CD8-positive, alpha-beta memory T cell (primary cell): Measurements from ENCODE around the gene SPATA31C1. TPM values are rescaled to one million over a fixed set of nuclear protein-coding genes. Genes with fewer than 3 reads are reported as not detected.

Experiments used
- CTCF ChIA-PET: fragments of 350-600 bp; sonication (Branson Sonifier 250); formaldehyde crosslinking; loops from one replicate; lab custom pipeline; 2021; ENCODE audit warnings: antibody characterized with exemption; lab: Charles Lee
- POLR2A ChIA-PET: fragments of 350-600 bp; sonication (Branson Sonifier 250); formaldehyde crosslinking; loops from one replicate; lab custom pipeline; 2021; ENCODE audit warnings: antibody characterized with exemption; lab: Charles Lee
- DNase-seq, 5 donors: peaks; one replicate each; pipeline versions ENCODE4 v3.0.0 to v3.0.0-alpha.2; 2020 to 2022; ENCODE audit warnings: mixed read lengths in 1 of 5
- H3K27ac ChIP-seq: one replicate; pipeline ENCODE4 v1.7.0; 2013; ENCODE audit warnings: low read depth, mild to moderate bottlenecking, low read length, moderate library complexity
- H3K27me3 ChIP-seq: 2 replicates; pipeline ENCODE4 v1.7.0; 2013; ENCODE audit warnings: low read length, mild to moderate bottlenecking; ENCODE audit not compliant: insufficient read depth, poor library complexity, severe bottlenecking
- H3K36me3 ChIP-seq: 2 replicates; pipeline ENCODE4 v1.7.0; 2013; ENCODE audit warnings: mild to moderate bottlenecking, low read length, moderate library complexity; ENCODE audit not compliant: insufficient read depth
- H3K4me1 ChIP-seq: 2 replicates; pipeline ENCODE4 v1.7.0; 2013; ENCODE audit warnings: mild to moderate bottlenecking, low read length, moderate library complexity; ENCODE audit not compliant: insufficient read depth
- H3K4me3 ChIP-seq: 2 replicates; pipeline ENCODE4 v1.7.0; 2013; ENCODE audit warnings: mild to moderate bottlenecking, low read length
- H3K9me3 ChIP-seq: 2 replicates; pipeline ENCODE4 v1.7.0; 2013; ENCODE audit warnings: mild to moderate bottlenecking, low read length
- H3K27ac Mint-ChIP-seq, 8 donors: one replicate each; pipeline ENCODE4 v1.8.0; 2020 to 2021; ENCODE audit warnings: mixed read lengths in 8 of 8, mild to moderate bottlenecking in 6 of 8, inconsistent platforms in 3 of 8, moderate library complexity in 3 of 8
- H3K27me3 Mint-ChIP-seq, 2 donors: one replicate each; pipeline ENCODE4 v1.8.0; 2020 to 2021; ENCODE audit warnings: mixed read lengths in 2 of 2, mild to moderate bottlenecking in 1 of 2, moderate library complexity in 1 of 2
- H3K36me3 Mint-ChIP-seq, 3 donors: one replicate each; pipeline ENCODE4 v1.8.0; 2020 to 2021; ENCODE audit warnings: mixed read lengths in 3 of 3, inconsistent platforms in 1 of 3, mild to moderate bottlenecking in 1 of 3
- H3K4me1 Mint-ChIP-seq, 3 donors: one replicate each; pipeline ENCODE4 v1.8.0; 2020 to 2021; ENCODE audit warnings: mixed read lengths in 3 of 3, inconsistent platforms in 1 of 3, mild to moderate bottlenecking in 1 of 3
- H3K4me3 Mint-ChIP-seq, 7 donors: one replicate each; pipeline ENCODE4 v1.8.0; 2020 to 2021; ENCODE audit warnings: mixed read lengths in 7 of 7, mild to moderate bottlenecking in 6 of 7, moderate library complexity in 4 of 7, inconsistent platforms in 2 of 7
- H3K9me3 Mint-ChIP-seq, 5 donors: one replicate each; pipeline ENCODE4 v1.8.0; 2020 to 2022; ENCODE audit warnings: mixed read lengths in 5 of 5, mild to moderate bottlenecking in 3 of 5, moderate library complexity in 2 of 5, inconsistent platforms in 1 of 5
- polyA plus RNA-seq: library from polyadenylated mRNA; unstranded; fragments of 300-500 nt; fragmentation: Illumina TruSeq; gene quantifications from one replicate; pipeline ENCODE4 v1.2.3, GENCODE V29; 2021
- total RNA-seq, 2 experiments: library from RNA; stranded (reverse); gene quantifications; one replicate each; pipeline ENCODE4 v1.2.3, GENCODE V29; 2021

The SPATA31C1 gene
- total and polyA plus RNA-seq, 3 experiments from 2014 or later: not detected

DNA sequence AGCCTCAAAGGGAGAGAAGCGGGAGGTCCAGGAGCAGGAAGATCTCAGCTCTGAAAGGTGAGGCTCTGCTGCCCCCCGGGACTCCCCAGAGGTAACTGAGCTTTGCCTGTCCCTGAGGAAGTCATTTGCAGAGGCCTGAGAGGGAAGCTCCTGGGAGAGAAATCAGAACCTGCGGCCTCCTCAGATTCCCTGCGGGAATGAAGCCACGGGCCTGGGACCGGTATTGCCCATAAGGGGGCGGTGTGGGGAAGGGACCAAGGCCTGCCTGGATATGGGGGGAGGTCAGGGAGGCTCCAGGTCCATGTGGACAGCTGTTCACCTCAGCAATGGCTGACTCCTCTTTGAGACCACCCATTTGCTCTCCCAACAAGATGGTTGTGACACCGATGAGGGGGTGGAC lies 33.8 kb upstream of the SPATA31C1 start:
- CTCF ChIA-PET: no interaction called here
- Histone ChIP-seq H3K4me1 (no peaks in the 10 kb centered on the region), H3K4me3 (no peak overlapping the region), H3K9me3 (no peaks in the 10 kb centered on the region), H3K27me3 (no peaks in the 10 kb centered on the region), H3K27ac (no peak overlapping the region), H3K36me3 (no peaks in the 10 kb centered on the region)
- Mint-ChIP-seq H3K27ac (no peak overlapping the region), H3K4me1 (no peaks in the 10 kb centered on the region), H3K36me3 (no peaks in the 10 kb centered on the region), H3K4me3 (no peak overlapping the region), H3K9me3 (no peaks in the 10 kb centered on the region), H3K27me3 (peaks cover 1 to 19% of the 10 kb centered on the region in 2 donors)
- DNase-seq: no peak
- POLR2A ChIA-PET: no interaction called here

DNA sequence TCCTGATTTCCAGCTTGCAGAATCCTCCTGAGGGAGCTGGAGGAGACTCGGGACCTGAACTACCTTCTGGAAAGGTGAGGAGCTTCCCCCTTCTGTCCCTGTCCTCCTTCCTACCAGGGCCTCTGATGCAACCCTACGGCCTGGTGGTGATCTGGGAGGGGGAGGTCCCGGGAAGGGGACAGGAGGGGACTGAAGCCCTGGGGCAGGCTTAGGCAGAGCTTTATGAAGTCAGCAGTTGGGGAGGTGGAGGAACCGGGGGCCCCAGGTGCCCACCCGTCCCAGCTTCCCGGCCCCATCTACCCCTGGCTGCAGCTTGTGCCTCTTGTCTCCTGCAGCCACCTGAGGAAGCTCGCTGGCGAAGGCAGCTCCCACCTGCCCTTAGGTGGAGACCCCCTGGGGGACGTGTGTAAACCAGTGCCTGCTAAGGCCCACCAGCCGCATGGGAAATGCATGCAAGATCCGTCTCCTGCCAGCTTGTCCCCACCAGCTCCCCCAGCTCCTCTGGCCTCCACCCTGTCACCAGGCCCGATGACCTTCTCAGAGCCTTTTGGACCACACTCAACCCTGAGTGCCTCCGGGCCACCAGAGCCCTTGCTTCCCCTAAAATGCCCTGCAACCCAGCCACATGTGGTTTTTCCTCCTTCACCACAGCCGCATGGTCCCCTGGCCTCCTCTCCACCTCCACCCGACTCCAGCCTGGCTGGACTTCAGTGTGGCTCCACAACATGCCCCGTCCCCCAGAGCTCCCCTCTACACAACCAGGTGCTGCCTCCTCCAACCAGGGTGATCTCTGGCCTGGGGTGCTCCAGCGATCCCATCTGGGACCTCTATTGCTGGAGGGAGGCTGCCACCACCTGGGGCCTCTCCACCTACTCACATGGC lies 32.9 kb upstream of the SPATA31C1 start:
- H3K27ac ChIP-seq: no peak overlapping the region
- H3K9me3 ChIP-seq: no peaks in the 10 kb centered on the region
- H3K27me3 ChIP-seq: no peaks in the 10 kb centered on the region
- Mint-ChIP-seq H3K36me3 (no peaks in the 10 kb centered on the region), H3K4me3 (no peak overlapping the region), H3K27ac (no peak overlapping the region), H3K9me3 (no peaks in the 10 kb centered on the region), H3K4me1 (no peaks in the 10 kb centered on the region), H3K27me3 (peaks cover 1 to 18% of the 10 kb centered on the region in 2 donors)
- H3K36me3 ChIP-seq: no peaks in the 10 kb centered on the region
- no peak for DNase-seq
- POLR2A ChIA-PET: no interaction called here
- CTCF ChIA-PET: no interaction called here
- no peaks in the 10 kb centered on the region for H3K4me1 ChIP-seq
- no peak overlapping the region for H3K4me3 ChIP-seq

DNA sequence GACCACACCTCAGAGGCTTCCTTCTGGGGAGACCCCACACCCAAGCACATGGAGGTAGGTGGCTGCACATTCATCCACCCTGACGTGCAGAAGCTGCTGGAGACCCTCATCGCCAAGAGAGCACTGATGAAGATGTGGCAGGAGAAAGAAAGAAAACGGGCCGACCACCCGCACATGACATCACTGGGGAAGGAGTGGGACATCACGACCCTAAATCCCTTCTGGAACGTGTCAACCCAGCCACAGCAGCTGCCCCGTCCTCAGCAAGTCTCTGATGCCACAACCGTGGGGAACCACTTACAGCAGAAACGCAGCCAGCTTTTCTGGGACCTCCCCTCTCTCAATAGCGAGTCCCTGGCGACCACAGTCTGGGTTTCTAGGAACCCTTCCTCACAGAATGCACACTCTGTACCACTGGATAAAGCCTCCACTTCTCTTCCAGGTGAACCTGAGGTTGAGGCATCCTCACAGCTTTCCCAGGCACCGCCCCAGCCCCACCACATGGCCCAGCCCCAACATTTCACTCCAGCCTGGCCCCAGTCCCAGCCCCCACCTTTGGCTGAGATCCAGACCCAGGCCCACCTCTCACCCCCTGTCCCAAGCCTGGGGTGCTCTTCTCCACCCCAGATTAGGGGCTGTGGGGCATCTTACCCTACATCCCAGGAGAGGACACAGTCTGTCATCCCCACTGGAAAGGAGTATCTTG lies 32.1 kb upstream of the SPATA31C1 start:
- no peak overlapping the region for H3K27ac ChIP-seq
- no peaks in the 10 kb centered on the region for H3K27me3 ChIP-seq
- ChIA-PET CTCF (no interaction called here), POLR2A (no interaction called here)
- Mint-ChIP-seq H3K27ac (no peak overlapping the region), H3K4me3 (no peak overlapping the region), H3K27me3 (peaks cover 3 to 17% of the 10 kb centered on the region in 2 donors), H3K4me1 (no peaks in the 10 kb centered on the region), H3K36me3 (no peaks in the 10 kb centered on the region), H3K9me3 (peaks cover 0 to under 1% (median 0%) of the 10 kb centered on the region in 5 donors)
- no peak for DNase-seq
- H3K4me3 ChIP-seq: no peak overlapping the region
- H3K9me3 ChIP-seq: no peaks in the 10 kb centered on the region
- no peaks in the 10 kb centered on the region for H3K4me1 ChIP-seq
- H3K36me3 ChIP-seq: no peaks in the 10 kb centered on the region

DNA sequence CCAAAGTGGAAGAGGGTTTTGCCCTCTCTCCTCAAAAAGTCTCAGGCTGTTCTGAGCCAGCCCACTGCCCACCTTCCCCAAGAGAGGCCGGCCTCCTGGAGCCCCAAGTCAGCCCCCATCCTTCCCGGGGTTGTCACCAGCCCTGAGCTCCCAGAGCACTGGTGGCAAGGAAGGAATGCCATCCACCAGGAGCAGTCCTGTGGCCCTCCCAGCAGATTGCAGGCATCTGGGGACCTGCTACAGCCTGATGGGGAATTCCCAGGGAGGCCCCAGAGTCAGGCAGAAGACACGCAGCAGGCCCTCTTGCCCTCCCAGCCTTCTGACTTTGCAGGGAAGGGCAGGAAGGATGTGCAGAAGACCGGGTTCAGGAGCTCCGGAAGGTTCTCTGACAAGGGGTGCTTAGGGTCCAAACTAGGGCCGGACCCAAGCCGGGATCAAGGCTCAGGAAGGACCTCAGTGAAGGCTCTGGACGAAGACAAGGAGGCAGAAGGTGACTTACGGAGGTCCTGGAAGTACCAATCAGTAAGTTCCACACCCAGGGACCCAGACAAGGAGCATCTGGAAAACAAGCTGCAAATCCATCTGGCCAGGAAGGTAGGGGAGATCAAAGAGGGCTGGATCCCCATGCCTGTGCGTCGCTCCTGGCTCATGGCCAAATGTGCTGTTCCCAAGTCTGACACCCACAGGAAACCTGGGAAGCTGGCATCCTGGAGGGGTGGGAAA lies 31.4 kb upstream of the SPATA31C1 start:
- no peaks in the 10 kb centered on the region for H3K4me1 Mint-ChIP-seq
- H3K27me3 Mint-ChIP-seq: peaks cover 3 to 17% of the 10 kb centered on the region in 2 donors
- H3K4me3 Mint-ChIP-seq: no peak overlapping the region
- Histone ChIP-seq H3K9me3 (no peaks in the 10 kb centered on the region), H3K4me1 (no peaks in the 10 kb centered on the region), H3K36me3 (no peaks in the 10 kb centered on the region), H3K4me3 (no peak overlapping the region), H3K27ac (no peak overlapping the region), H3K27me3 (no peaks in the 10 kb centered on the region)
- ChIA-PET CTCF (no interaction called here), POLR2A (no interaction called here)
- H3K36me3 Mint-ChIP-seq: no peaks in the 10 kb centered on the region
- peaks cover 0 to 2% (median 0%) of the 10 kb centered on the region in 5 donors for H3K9me3 Mint-ChIP-seq
- DNase-seq: no peak
- peak overlapping the region in 1 of 8 donors; percentile 14 for H3K27ac Mint-ChIP-seq

DNA sequence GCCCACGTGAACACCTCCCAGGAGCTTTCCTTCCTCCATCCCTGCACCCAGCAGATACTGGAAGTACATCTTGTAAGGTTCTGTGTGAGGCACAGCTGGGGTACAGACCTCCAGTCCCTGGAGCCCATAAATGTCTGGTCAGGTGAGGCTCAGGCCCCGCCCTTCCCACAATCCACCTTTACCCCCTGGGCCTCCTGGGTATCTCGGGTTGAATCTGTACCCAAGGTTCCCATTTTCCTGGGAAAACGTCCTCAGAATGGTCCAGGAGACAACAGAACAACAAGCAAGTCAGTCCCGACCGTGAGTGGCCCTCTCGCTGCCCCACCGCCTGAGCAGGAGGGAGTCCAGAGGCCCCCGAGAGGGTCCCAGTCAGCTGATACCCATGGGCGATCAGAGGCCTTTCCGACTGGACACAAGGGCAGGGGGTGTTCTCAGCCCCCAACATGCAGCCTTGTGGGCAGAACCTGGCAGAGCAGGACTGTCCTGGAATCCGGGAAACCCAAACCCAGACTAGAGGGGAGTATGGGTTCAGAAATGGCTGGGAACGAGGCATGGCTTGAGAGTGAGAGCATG lies 30.7 kb upstream of the SPATA31C1 start:
- Histone ChIP-seq H3K27ac (no peak overlapping the region), H3K27me3 (no peaks in the 10 kb centered on the region), H3K36me3 (no peaks in the 10 kb centered on the region), H3K4me1 (no peaks in the 10 kb centered on the region), H3K9me3 (no peaks in the 10 kb centered on the region), H3K4me3 (no peak overlapping the region)
- POLR2A ChIA-PET: no interaction called here
- Mint-ChIP-seq H3K27me3 (peaks cover 5 to 15% of the 10 kb centered on the region in 2 donors), H3K9me3 (peaks cover 0 to 2% (median 0%) of the 10 kb centered on the region in 5 donors), H3K27ac (no peak overlapping the region), H3K4me3 (no peak overlapping the region), H3K36me3 (no peaks in the 10 kb centered on the region), H3K4me1 (no peaks in the 10 kb centered on the region)
- CTCF ChIA-PET: no interaction called here
- no peak for DNase-seq

DNA sequence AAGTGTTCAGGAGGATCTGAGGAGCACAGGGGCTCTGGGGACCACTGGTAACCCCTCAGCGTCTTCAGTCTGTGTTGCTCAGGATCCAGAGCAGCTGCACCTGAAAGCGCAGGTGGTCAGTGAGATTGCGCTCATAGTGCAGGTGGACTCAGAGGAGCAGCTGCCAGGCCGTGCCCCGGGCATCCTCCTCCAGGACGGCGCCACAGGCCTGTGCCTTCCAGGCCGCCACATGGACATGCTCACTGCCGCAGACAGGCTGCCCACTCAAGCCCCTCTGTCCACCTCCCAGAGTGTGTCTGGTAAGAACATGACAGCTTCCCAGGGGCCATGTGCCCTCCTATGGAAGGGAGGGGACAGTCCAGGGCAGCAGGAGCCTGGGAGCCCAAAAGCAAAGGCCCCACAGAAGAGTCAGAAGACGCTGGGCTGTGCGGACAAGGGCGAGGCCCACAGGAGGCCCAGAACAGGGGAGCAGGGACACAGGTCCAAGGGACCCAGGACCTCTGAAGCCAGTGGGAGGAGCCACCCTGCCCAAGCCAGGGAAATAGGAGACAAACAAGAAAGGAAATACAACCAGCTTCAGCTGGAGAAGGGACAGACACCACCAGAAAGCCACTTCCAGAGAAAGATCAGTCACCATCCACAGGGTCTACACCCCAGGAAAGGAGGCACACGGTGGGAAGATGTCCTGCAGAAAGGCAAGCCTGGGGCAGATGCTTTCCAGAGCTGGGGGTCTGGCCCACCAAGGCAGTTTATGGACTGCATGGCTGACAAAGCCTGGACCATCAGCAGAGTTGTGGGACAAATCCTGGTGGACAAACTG lies 29.9 kb upstream of the SPATA31C1 start:
- Mint-ChIP-seq H3K4me3 (no peak overlapping the region), H3K9me3 (peaks cover 0 to 2% (median 0%) of the 10 kb centered on the region in 5 donors), H3K27ac (no peak overlapping the region), H3K27me3 (peaks cover 3 to 15% of the 10 kb centered on the region in 2 donors), H3K4me1 (no peaks in the 10 kb centered on the region), H3K36me3 (no peaks in the 10 kb centered on the region)
- Histone ChIP-seq H3K36me3 (no peaks in the 10 kb centered on the region), H3K27ac (no peak overlapping the region), H3K9me3 (no peaks in the 10 kb centered on the region), H3K4me3 (no peak overlapping the region), H3K27me3 (no peaks in the 10 kb centered on the region), H3K4me1 (no peaks in the 10 kb centered on the region)
- ChIA-PET CTCF (no interaction called here), POLR2A (no interaction called here)
- DNase-seq: no peak

DNA sequence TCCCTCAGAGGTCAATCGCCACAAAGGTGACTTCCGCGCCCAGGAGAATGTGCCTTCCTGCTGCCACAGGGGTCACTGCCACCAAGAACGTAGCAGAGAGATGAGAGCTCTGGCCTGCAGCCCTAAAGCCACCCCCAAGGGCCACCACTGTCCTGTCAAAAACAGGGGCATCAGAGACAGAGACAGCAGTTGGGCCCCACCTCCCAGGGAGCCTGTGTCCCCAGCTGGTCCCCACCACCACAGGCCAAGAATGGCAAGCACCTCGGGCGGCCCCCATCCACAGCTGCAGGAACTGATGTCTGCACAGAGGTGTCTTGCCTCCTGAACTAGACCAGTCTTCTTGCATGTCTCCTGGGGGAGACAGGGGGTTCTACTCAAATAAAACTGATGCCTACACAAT lies 29.3 kb upstream of the SPATA31C1 start:
- ChIA-PET POLR2A (no interaction called here), CTCF (no interaction called here)
- no peaks in the 10 kb centered on the region for H3K4me1 ChIP-seq
- Mint-ChIP-seq H3K4me3 (no peak overlapping the region), H3K36me3 (no peaks in the 10 kb centered on the region), H3K27me3 (peaks cover 3 to 15% of the 10 kb centered on the region in 2 donors), H3K4me1 (no peaks in the 10 kb centered on the region), H3K27ac (no peak overlapping the region), H3K9me3 (peaks cover 0 to 2% (median 0%) of the 10 kb centered on the region in 5 donors)
- H3K4me3 ChIP-seq: no peak overlapping the region
- no peaks in the 10 kb centered on the region for H3K27me3 ChIP-seq
- no peak overlapping the region for H3K27ac ChIP-seq
- no peak for DNase-seq
- no peaks in the 10 kb centered on the region for H3K9me3 ChIP-seq
- H3K36me3 ChIP-seq: no peaks in the 10 kb centered on the region
